GM23338 (cell line): Measurements from ENCODE around the gene SEZ6L. TPM values are rescaled to one million over a fixed set of nuclear protein-coding genes. Genes with fewer than 3 reads are reported as not detected.

Experiments used
- ATAC-seq: fragments of 200-7000 bp; cut with Tn5 transposase; 3 replicates; pipeline ENCODE4 v1.9.1; 2020
- DNase-seq: peaks from one replicate; pipeline ENCODE4 v3.0.0-alpha.2; 2015; ENCODE audit warnings: low spot score
- H2AFZ ChIP-seq: fragments of 200-600 bp; sonication (generic); 2 replicates; pipeline ENCODE4 v1.8.0; 2016; ENCODE audit warnings: antibody characterized with exemption, mild to moderate bottlenecking, moderate library complexity
- H3F3A ChIP-seq: fragments of 200-600 bp; sonication (generic); replicated peaks from 2 replicates; pipeline ENCODE4 v1.8.0; 2017; ENCODE audit warnings: antibody characterized with exemption, mixed run types, low read depth
- H3K27ac ChIP-seq: fragments of 200-600 bp; sonication (generic); 2 replicates; pipeline ENCODE4 v1.6.1; 2016; ENCODE audit warnings: low read depth
- H3K27me3 ChIP-seq: fragments of 200-600 bp; sonication (generic); 2 replicates; pipeline ENCODE4 v1.8.0; 2016; ENCODE audit warnings: mild to moderate bottlenecking, mixed run types, moderate library complexity; ENCODE audit not compliant: insufficient read depth
- H3K36me3 ChIP-seq: fragments of 200-600 bp; sonication (generic); 2 replicates; pipeline ENCODE4 v1.8.0; 2016; ENCODE audit warnings: mild to moderate bottlenecking; ENCODE audit not compliant: insufficient read depth
- H3K4me1 ChIP-seq: fragments of 200-600 bp; sonication (generic); 2 replicates; pipeline ENCODE4 v1.8.0; 2016; ENCODE audit warnings: mild to moderate bottlenecking, moderate library complexity; ENCODE audit not compliant: insufficient read depth
- H3K4me2 ChIP-seq: fragments of 200-600 bp; sonication (generic); 2 replicates; pipeline ENCODE4 v1.7.1; 2017; ENCODE audit warnings: mixed run types
- H3K4me3 ChIP-seq: fragments of 200-600 bp; sonication (generic); 2 replicates; pipeline ENCODE4 v1.6.1; 2016; ENCODE audit warnings: mixed run types
- H3K79me2 ChIP-seq: fragments of 200-600 bp; sonication (generic); replicated peaks from 2 replicates; pipeline ENCODE4 v1.8.0; 2017; ENCODE audit warnings: mild to moderate bottlenecking; ENCODE audit not compliant: insufficient read depth
- H3K9me2 ChIP-seq: fragments of 200-600 bp; sonication (generic); 2 replicates; pipeline ENCODE4 v1.8.0; 2017; ENCODE audit not compliant: insufficient read depth
- H4K20me1 ChIP-seq: fragments of 200-600 bp; sonication (generic); replicated peaks from 2 replicates; pipeline ENCODE4 v1.8.0; 2017; ENCODE audit warnings: mild to moderate bottlenecking; ENCODE audit not compliant: insufficient read depth
- H3K27ac Mint-ChIP-seq: 2 replicates; pipeline ENCODE4 v1.8.0; 2020; ENCODE audit warnings: inconsistent platforms, mild to moderate bottlenecking, moderate library complexity, mixed read lengths
- H3K27me3 Mint-ChIP-seq: 3 replicates; pipeline ENCODE4 v1.8.0; 2022; ENCODE audit warnings: low read depth, mild to moderate bottlenecking, moderate library complexity, mixed read lengths, inconsistent platforms; ENCODE audit not compliant: insufficient read depth, poor library complexity
- H3K36me3 Mint-ChIP-seq: 3 replicates; pipeline ENCODE4 v1.8.0; 2021; ENCODE audit warnings: low read depth, mild to moderate bottlenecking, inconsistent platforms, moderate library complexity, mixed read lengths
- H3K4me1 Mint-ChIP-seq: 3 replicates; pipeline ENCODE4 v1.8.0; 2020; ENCODE audit warnings: mild to moderate bottlenecking, inconsistent platforms, mixed read lengths
- H3K4me3 Mint-ChIP-seq: 3 replicates; pipeline ENCODE4 v1.8.0; 2021; ENCODE audit warnings: moderate library complexity, mild to moderate bottlenecking, inconsistent platforms, mixed read lengths
- H3K9me3 Mint-ChIP-seq: 3 replicates; pipeline ENCODE4 v1.8.0; 2020; ENCODE audit warnings: moderate library complexity, mild to moderate bottlenecking, inconsistent platforms, mixed read lengths
- CREB1 ChIP-seq: fragments of 250-450 bp; sonication (Bioruptor Pico); IDR thresholded peaks from 2 replicates; pipeline ENCODE4 v1.5.0; 2020; ENCODE audit warnings: low read depth, mild to moderate bottlenecking, moderate library complexity
- EZH2 ChIP-seq: fragments of 200-600 bp; sonication (generic); IDR thresholded peaks from one replicate; pipeline ENCODE4 v1.8.0; 2017; ENCODE audit warnings: antibody characterized with exemption, mild to moderate bottlenecking, low read depth; ENCODE audit not compliant: unreplicated experiment
- POLR2AphosphoS5 ChIP-seq: IDR thresholded peaks from 2 replicates; pipeline ENCODE4 v1.6.1; 2016; ENCODE audit warnings: antibody characterized with exemption, low read depth
- polyA plus RNA-seq: library from polyadenylated mRNA; unstranded; fragments of >200 nt; fragmentation: Nextera tagmentation; extraction: Ambion mirVana; gene quantifications from 2 replicates; pipeline ENCODE4 v1.2.1, GENCODE V29; 2016
- total RNA-seq: library from RNA; depleted of rRNA; stranded (reverse); fragments of >200 nt; shearing (Covaris generic); gene quantifications from 2 replicates; pipeline ENCODE4 v1.2.3, GENCODE V29; 2014
- TF ChIP-seq, protein P1 (sequence below): IDR thresholded peaks from one replicate; pipeline ENCODE4 v1.6.1; 2018; ENCODE audit warnings: antibody characterized with exemption; ENCODE audit not compliant: unreplicated experiment
- TF ChIP-seq, protein P2 (sequence below): IDR thresholded peaks from 2 replicates; pipeline ENCODE4 v1.6.1; 2016; ENCODE audit warnings: antibody characterized with exemption
- TF ChIP-seq, protein P3 (sequence below): fragments of 250-450 bp; sonication (Bioruptor Pico); IDR thresholded peaks from 2 replicates; pipeline ENCODE4 v1.5.0; 2020; ENCODE audit warnings: mild to moderate bottlenecking, moderate library complexity

Gene SEZ6L
- total and polyA plus RNA-seq, 2 experiments from 2014 or later = 0.13 to 0.24 TPM

DNA sequence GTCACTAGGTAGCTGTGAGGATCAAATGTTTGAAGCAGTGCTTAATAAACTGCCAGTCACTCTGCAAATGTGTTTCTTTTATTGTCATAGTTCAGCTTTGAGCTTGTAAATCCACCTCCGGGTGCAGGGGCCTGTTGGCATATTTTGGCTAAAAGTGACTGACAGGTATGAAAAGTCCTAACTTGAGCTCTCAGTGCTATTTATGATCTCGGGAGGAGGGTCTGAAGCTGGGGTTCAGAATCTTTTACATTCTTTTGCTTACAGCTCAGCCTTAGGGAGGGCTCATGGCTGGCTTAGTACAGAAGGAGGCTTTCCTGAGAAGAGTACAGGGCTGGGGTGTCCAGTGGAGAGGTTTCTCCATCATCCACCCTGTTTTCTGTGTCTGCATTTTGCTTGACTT, 261.3 kb downstream of the SEZ6L start (continued):
- TF ChIP-seq, protein P1, sequence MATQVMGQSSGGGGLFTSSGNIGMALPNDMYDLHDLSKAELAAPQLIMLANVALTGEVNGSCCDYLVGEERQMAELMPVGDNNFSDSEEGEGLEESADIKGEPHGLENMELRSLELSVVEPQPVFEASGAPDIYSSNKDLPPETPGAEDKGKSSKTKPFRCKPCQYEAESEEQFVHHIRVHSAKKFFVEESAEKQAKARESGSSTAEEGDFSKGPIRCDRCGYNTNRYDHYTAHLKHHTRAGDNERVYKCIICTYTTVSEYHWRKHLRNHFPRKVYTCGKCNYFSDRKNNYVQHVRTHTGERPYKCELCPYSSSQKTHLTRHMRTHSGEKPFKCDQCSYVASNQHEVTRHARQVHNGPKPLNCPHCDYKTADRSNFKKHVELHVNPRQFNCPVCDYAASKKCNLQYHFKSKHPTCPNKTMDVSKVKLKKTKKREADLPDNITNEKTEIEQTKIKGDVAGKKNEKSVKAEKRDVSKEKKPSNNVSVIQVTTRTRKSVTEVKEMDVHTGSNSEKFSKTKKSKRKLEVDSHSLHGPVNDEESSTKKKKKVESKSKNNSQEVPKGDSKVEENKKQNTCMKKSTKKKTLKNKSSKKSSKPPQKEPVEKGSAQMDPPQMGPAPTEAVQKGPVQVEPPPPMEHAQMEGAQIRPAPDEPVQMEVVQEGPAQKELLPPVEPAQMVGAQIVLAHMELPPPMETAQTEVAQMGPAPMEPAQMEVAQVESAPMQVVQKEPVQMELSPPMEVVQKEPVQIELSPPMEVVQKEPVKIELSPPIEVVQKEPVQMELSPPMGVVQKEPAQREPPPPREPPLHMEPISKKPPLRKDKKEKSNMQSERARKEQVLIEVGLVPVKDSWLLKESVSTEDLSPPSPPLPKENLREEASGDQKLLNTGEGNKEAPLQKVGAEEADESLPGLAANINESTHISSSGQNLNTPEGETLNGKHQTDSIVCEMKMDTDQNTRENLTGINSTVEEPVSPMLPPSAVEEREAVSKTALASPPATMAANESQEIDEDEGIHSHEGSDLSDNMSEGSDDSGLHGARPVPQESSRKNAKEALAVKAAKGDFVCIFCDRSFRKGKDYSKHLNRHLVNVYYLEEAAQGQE = no peak
- no peak for TF ChIP-seq EZH2
- no peak for TF ChIP-seq POLR2AphosphoS5
- TF ChIP-seq, protein P2, sequence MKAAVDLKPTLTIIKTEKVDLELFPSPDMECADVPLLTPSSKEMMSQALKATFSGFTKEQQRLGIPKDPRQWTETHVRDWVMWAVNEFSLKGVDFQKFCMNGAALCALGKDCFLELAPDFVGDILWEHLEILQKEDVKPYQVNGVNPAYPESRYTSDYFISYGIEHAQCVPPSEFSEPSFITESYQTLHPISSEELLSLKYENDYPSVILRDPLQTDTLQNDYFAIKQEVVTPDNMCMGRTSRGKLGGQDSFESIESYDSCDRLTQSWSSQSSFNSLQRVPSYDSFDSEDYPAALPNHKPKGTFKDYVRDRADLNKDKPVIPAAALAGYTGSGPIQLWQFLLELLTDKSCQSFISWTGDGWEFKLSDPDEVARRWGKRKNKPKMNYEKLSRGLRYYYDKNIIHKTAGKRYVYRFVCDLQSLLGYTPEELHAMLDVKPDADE = no peak

DNA sequence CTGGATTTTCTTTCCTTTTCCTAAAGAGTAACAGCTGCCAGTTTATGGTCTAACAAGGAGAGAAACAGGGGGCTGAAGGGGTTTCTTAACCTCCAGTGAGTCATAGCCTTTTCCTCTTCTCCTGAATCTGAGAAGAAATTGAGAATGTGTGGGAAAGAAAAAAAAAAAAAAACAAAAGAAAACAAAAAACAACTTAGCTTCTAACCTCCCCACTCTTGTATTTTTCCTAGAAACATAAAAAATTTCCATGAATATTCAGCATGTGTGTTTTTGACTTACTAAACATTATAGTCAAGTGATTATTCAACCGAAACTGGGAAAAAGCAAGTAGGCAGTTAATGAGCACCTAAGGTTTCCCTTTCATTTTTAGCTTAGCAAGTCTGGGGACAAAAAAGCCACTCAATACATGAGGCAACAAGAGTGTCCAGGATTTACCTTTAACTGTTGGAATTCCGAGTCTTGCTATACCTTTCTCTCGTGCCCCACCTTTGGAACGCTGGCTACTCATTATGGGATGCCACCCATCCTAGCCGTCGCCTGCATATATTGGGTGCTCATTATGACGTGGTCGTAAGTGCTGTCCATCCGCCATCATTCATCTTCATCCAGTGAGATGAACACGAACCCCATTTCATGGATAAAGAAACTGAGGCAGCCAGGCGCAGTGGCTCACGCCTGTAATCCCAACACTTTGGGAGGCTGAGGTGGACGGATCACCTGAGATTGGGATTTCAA, 262.2 kb downstream of the SEZ6L start:
- Mint-ChIP-seq H3K4me1 (peaks cover 17% of the 10 kb centered on the region), H3K9me3 (peaks cover 3% of the 10 kb centered on the region; the same call in 2 of the 3 replicates), H3K27me3 (peaks cover 24% of the 10 kb centered on the region), H3K4me3 (no peak overlapping the region; the same call in 2 of the 3 replicates), H3K36me3 (peaks cover 12% of the 10 kb centered on the region; the same call in 2 of the 3 replicates), H3K27ac (no peak overlapping the region)
- Histone ChIP-seq H2AFZ (no peak overlapping the region), H3K4me2 (no peak overlapping the region), H3K4me3 (no peak overlapping the region), H3K36me3 (no peaks in the 10 kb centered on the region), H3K79me2 (peaks cover 6% of the 10 kb centered on the region), H3F3A (peaks cover 8% of the 10 kb centered on the region), H3K27ac (no peak overlapping the region), H3K4me1 (peaks cover 12% of the 10 kb centered on the region; the same call in 1 of the 2 replicates), H3K27me3 (peaks cover 24% of the 10 kb centered on the region), H4K20me1 (peaks cover 4% of the 10 kb centered on the region), H3K9me2 (0 out of 2 replicates have a peak, but pooled peaks cover 3% of the 10 kb centered on the region)
- DNase-seq (no peak), ATAC-seq (no peak)
- TF ChIP-seq, protein P2 = no peak
- TF ChIP-seq, protein P1 = no peak
- no peak for TF ChIP-seq EZH2
- TF ChIP-seq, protein P3, sequence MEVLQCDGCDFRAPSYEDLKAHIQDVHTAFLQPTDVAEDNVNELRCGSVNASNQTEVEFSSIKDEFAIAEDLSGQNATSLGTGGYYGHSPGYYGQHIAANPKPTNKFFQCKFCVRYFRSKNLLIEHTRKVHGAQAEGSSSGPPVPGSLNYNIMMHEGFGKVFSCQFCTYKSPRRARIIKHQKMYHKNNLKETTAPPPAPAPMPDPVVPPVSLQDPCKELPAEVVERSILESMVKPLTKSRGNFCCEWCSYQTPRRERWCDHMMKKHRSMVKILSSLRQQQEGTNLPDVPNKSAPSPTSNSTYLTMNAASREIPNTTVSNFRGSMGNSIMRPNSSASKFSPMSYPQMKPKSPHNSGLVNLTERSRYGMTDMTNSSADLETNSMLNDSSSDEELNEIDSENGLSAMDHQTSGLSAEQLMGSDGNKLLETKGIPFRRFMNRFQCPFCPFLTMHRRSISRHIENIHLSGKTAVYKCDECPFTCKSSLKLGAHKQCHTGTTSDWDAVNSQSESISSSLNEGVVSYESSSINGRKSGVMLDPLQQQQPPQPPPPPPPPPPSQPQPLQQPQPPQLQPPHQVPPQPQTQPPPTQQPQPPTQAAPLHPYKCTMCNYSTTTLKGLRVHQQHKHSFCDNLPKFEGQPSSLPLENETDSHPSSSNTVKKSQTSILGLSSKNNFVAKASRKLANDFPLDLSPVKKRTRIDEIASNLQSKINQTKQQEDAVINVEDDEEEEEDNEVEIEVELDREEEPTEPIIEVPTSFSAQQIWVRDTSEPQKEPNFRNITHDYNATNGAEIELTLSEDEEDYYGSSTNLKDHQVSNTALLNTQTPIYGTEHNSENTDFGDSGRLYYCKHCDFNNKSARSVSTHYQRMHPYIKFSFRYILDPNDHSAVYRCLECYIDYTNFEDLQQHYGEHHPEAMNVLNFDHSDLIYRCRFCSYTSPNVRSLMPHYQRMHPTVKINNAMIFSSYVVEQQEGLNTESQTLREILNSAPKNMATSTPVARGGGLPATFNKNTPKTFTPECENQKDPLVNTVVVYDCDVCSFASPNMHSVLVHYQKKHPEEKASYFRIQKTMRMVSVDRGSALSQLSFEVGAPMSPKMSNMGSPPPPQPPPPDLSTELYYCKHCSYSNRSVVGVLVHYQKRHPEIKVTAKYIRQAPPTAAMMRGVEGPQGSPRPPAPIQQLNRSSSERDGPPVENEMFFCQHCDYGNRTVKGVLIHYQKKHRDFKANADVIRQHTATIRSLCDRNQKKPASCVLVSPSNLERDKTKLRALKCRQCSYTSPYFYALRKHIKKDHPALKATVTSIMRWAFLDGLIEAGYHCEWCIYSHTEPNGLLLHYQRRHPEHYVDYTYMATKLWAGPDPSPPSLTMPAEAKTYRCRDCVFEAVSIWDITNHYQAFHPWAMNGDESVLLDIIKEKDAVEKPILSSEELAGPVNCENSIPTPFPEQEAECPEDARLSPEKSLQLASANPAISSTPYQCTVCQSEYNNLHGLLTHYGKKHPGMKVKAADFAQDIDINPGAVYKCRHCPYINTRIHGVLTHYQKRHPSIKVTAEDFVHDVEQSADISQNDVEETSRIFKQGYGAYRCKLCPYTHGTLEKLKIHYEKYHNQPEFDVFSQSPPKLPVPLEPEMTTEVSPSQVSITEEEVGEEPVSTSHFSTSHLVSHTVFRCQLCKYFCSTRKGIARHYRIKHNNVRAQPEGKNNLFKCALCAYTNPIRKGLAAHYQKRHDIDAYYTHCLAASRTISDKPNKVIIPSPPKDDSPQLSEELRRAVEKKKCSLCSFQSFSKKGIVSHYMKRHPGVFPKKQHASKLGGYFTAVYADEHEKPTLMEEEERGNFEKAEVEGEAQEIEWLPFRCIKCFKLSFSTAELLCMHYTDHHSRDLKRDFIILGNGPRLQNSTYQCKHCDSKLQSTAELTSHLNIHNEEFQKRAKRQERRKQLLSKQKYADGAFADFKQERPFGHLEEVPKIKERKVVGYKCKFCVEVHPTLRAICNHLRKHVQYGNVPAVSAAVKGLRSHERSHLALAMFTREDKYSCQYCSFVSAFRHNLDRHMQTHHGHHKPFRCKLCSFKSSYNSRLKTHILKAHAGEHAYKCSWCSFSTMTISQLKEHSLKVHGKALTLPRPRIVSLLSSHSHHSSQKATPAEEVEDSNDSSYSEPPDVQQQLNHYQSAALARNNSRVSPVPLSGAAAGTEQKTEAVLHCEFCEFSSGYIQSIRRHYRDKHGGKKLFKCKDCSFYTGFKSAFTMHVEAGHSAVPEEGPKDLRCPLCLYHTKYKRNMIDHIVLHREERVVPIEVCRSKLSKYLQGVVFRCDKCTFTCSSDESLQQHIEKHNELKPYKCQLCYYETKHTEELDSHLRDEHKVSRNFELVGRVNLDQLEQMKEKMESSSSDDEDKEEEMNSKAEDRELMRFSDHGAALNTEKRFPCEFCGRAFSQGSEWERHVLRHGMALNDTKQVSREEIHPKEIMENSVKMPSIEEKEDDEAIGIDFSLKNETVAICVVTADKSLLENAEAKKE (CRISPR knock-in tag) = no peak
- no peak for TF ChIP-seq CREB1 (CRISPR knock-in tag)
